Activated naive CD4-positive, alpha-beta T cell treated with Interleukin-2 at 50 U/mL for 16 hours (primary cell): ENCODE data around the gene SH2D4B.
"Not testable (repeated sequence)": the region's sequence is repeated elsewhere in the genome, so short reads cannot be mapped to it uniquely, and the experiment has no call there.

Experiments
- DNase-seq: peaks from one replicate; pipeline ENCODE4 v3.0.0-alpha.2; 2020

SH2D4B gene

GRCh38 chr10:80526218-80526617 is 11.5 kb upstream of the SH2D4B start:
- no peak for DNase-seq

- DNase-seq, result no peak
Measured at GRCh38 chr10:80526742-80527141, 11.0 kb upstream of the SH2D4B start.

GRCh38 chr10:80528185-80528700 is 9.5 kb upstream of the SH2D4B start:
- DNase-seq, result no peak

GRCh38 chr10:80528901-80529300 is 8.8 kb upstream of the SH2D4B start:
- no peak for DNase-seq

GRCh38 chr10:80529604-80530003 is 8.1 kb upstream of the SH2D4B start:
- peak; percentile 40 for DNase-seq

- DNase-seq, result peak; percentile 47
Measured at GRCh38 chr10:80530251-80530650, 7.5 kb upstream of the SH2D4B start.

- no peak for DNase-seq
Measured at GRCh38 chr10:80530816-80531215, 6.9 kb upstream of the SH2D4B start.

- no peak for DNase-seq
Measured at GRCh38 chr10:80532571-80532970, 5.1 kb upstream of the SH2D4B start.

GRCh38 chr10:80534059-80534458 is 3.6 kb upstream of the SH2D4B start:
- not testable (repeated sequence) for DNase-seq

- not testable (repeated sequence) for DNase-seq
Measured at GRCh38 chr10:80534646-80535045, 3.1 kb upstream of the SH2D4B start.

- peak; percentile 72 for DNase-seq
Measured at GRCh38 chr10:80535671-80536360, 1.9 kb upstream of the SH2D4B start.

- no peak for DNase-seq
Measured at GRCh38 chr10:80536361-80536835, 1.3 kb upstream of the SH2D4B start.

GRCh38 chr10:80537086-80537735 is 491 bp upstream of the SH2D4B start:
- no peak for DNase-seq

GRCh38 chr10:80538481-80539185 is 931 bp downstream of the SH2D4B start:
- no peak for DNase-seq

GRCh38 chr10:80539421-80540031 is 1.8 kb downstream of the SH2D4B start:
- DNase-seq, result no peak

GRCh38 chr10:80540136-80540535 is 2.4 kb downstream of the SH2D4B start:
- DNase-seq, result no peak

- no peak for DNase-seq
Measured at GRCh38 chr10:80540618-80540980, 2.9 kb downstream of the SH2D4B start.

- no peak for DNase-seq
Measured at GRCh38 chr10:80540981-80541750, 3.5 kb downstream of the SH2D4B start.

GRCh38 chr10:80542053-80542452 is 4.4 kb downstream of the SH2D4B start:
- DNase-seq, result no peak

- no peak for DNase-seq
Measured at GRCh38 chr10:80542652-80543318, 5.1 kb downstream of the SH2D4B start.

GRCh38 chr10:80543319-80543672 is 5.6 kb downstream of the SH2D4B start:
- DNase-seq, result not testable (repeated sequence)
